Measurements from ENCODE around the gene MTUS2. TPM values are rescaled to one million over a fixed set of nuclear protein-coding genes. Genes with fewer than 3 reads are reported as not detected.

Gene MTUS2
- polyA plus RNA-seq, 2 of the 4 experiments (the other 2 are of a cell fraction): not detected

- TF ChIP-seq ELK1 (IDR thresholded peaks at IDR 0.05; ENCODE audit: low read depth, low read length): no peak
These were observed 122.8 kb downstream of the MTUS2 start (continued) for GRCh38 chr13:28942906-28943305.

GRCh38 chr13:28953714-28954418 lies 133.7 kb downstream of the MTUS2 start:
- ChIA-PET CTCF (no interaction called here), POLR2A (no interaction called here)
- Histone ChIP-seq H3K27ac (no peak overlapping the region), H3K4me3 (no peak overlapping the region), H3K4me2 (no peak overlapping the region), H3K9me3 (no peaks in the 10 kb centered on the region), H3K4me1 (no peaks in the 10 kb centered on the region)
- TF ChIP-seq POLR2A (IDR thresholded peaks at IDR 0.05; ENCODE audit: low read length): no peak
- TF ChIP-seq NR3C1 (IDR thresholded peaks at IDR 0.05): no peak
- TF ChIP-seq SMC3 (IDR thresholded peaks at IDR 0.05): no peak
- TF ChIP-seq KDM1A (IDR thresholded peaks at IDR 0.05; ENCODE audit: low read depth): no peak
- TF ChIP-seq HOXB13 (CRISPR knock-in tag; IDR thresholded peaks at IDR 0.05; ENCODE audit: low read depth): no peak
- TF ChIP-seq, protein P1, sequence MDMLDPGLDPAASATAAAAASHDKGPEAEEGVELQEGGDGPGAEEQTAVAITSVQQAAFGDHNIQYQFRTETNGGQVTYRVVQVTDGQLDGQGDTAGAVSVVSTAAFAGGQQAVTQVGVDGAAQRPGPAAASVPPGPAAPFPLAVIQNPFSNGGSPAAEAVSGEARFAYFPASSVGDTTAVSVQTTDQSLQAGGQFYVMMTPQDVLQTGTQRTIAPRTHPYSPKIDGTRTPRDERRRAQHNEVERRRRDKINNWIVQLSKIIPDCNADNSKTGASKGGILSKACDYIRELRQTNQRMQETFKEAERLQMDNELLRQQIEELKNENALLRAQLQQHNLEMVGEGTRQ (IDR thresholded peaks at IDR 0.05): no peak
- no peak for TF ChIP-seq ATOH8 (CRISPR knock-in tag; IDR thresholded peaks at IDR 0.05; ENCODE audit: low read depth)
- TF ChIP-seq GATA3 (IDR thresholded peaks at IDR 0.05; ENCODE audit: borderline replicate concordance): no peak
- no peak for TF ChIP-seq CHD4 (IDR thresholded peaks at IDR 0.05; ENCODE audit: borderline replicate concordance)
- no peak for TF ChIP-seq RARB (CRISPR knock-in tag; IDR thresholded peaks at IDR 0.05)
- TF ChIP-seq ESRRA (IDR thresholded peaks at IDR 0.05; ENCODE audit: borderline replicate concordance, low read length): no peak
- no peak for TF ChIP-seq TFCP2L1 (CRISPR knock-in tag; IDR thresholded peaks at IDR 0.05)
- no peak for TF ChIP-seq ZSCAN20 (CRISPR knock-in tag; IDR thresholded peaks at IDR 0.05)
- no peak for TF ChIP-seq BHLHE40 (IDR thresholded peaks at IDR 0.05; ENCODE audit: low read depth, low read length)
- no peak for TF ChIP-seq MAFK (IDR thresholded peaks at IDR 0.05; ENCODE audit: partially characterized antibody)
- FAIRE-seq: no peak
- no peak for ATAC-seq
- DNase-seq (ENCODE audit: low read depth in 1 of 2, low spot score in 1 of 2): no peak
- 43% methylated on average over 4 of the region's 4 CpGs for WGBS (ENCODE audit: missing lambda C conversion rate)

DNA sequence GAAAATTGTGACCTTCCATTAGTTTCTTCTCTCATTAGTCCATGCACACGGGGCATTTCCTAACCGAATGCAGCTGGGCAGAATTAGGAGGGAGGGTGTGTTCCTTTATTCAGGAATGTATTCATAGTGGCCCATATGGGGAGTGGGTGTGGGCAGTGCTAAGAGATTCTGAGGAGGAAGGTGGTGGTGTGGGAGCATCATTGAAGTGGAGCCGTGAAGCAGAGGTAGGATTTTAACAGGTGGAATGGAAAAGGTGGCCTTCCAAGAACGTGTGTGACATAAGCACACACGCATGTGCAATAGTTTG lies 134.2 kb downstream of the MTUS2 start:
- no peak for DNase-seq (ENCODE audit: low read depth in 1 of 2, low spot score in 1 of 2)

More for the DNA sequence above, 134.2 kb downstream of the MTUS2 start:
- ChIA-PET POLR2A (no interaction called here), CTCF (no interaction called here)
- Histone ChIP-seq H3K4me1 (no peaks in the 10 kb centered on the region), H3K4me2 (no peak overlapping the region), H3K27ac (no peak overlapping the region), H3K9me3 (no peaks in the 10 kb centered on the region), H3K4me3 (no peak overlapping the region)
- WGBS (ENCODE audit: missing lambda C conversion rate): 0% methylated on average over 5 of the region's 5 CpGs
- FAIRE-seq (no peak), ATAC-seq (no peak)
- TF ChIP-seq ATOH8 (CRISPR knock-in tag; IDR thresholded peaks at IDR 0.05; ENCODE audit: low read depth) (no peak), KDM5A (IDR thresholded peaks at IDR 0.05) (no peak), CEBPB (IDR thresholded peaks at IDR 0.05) (no peak), RNF2 (IDR thresholded peaks at IDR 0.05; ENCODE audit: borderline replicate concordance, low read depth) (no peak), CBX2 (IDR thresholded peaks at IDR 0.05; ENCODE audit: borderline replicate concordance, low read depth) (no peak), MAFK (IDR thresholded peaks at IDR 0.05; ENCODE audit: partially characterized antibody) (no peak), ZNF302 (CRISPR knock-in tag; IDR thresholded peaks at IDR 0.05) (no peak), MAZ (IDR thresholded peaks at IDR 0.05; ENCODE audit: borderline replicate concordance, low read depth, low read length) (no peak), HEYL (CRISPR knock-in tag; IDR thresholded peaks at IDR 0.05) (no peak), FOSL2 (IDR thresholded peaks at IDR 0.05) (no peak), FOSL2 (CRISPR knock-in tag; IDR thresholded peaks at IDR 0.05) (no peak), EHMT2 (IDR thresholded peaks at IDR 0.05; ENCODE audit: low read depth) (no peak), RFX5 (IDR thresholded peaks at IDR 0.05) (no peak), RARB (CRISPR knock-in tag; IDR thresholded peaks at IDR 0.05) (no peak), EHF (CRISPR knock-in tag; IDR thresholded peaks at IDR 0.05) (no peak)
